ENCODE results near the gene SIDT2.
"Not testable (repeated sequence)": the region's sequence is repeated elsewhere in the genome, so short reads cannot be mapped to it uniquely, and the experiment has no call there.

Gene SIDT2

GRCh38 chr11:117172724-117173421 is 5.7 kb upstream of the SIDT2 start:
- DNase-seq: no peak

- DNase-seq: no peak
Measured at GRCh38 chr11:117175104-117175503, 3.4 kb upstream of the SIDT2 start.

- no peak for DNase-seq
Measured at GRCh38 chr11:117175781-117176180, 2.8 kb upstream of the SIDT2 start.

- no peak for DNase-seq
Measured at GRCh38 chr11:117176186-117176585, 2.4 kb upstream of the SIDT2 start.

DNA sequence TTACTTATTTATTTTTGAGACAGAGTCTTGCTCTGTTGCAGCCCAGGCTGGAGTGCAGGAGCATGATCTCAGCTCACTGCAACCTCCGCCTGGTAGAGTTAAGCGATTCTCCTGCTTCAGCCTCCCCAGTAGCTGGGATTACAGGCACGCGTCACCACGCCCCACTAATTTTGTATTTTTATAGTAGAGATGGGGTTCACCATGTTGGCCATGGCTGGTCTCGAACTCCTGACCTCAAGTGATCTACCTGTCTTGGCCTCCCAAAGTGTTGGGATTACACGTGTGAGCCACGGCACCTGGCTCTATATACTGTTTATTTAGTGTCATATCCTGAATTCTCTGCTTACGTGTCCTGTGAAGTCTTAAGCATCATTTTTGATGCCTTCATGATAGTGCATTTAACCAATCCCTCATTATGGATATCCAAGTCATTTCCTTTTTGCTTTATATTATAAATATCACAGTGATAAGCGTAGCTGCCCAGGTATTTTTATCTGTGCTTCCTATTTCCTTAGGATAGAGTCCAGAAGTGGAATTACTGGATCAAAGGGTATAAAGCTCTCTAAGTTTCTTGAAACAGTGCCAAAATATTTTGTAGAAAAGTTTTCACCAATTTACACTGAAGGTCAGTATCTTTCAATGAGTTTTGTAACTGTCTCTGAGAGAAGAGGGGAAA is 871 bp upstream of the SIDT2 start:
- DNase-seq: no peak

DNA sequence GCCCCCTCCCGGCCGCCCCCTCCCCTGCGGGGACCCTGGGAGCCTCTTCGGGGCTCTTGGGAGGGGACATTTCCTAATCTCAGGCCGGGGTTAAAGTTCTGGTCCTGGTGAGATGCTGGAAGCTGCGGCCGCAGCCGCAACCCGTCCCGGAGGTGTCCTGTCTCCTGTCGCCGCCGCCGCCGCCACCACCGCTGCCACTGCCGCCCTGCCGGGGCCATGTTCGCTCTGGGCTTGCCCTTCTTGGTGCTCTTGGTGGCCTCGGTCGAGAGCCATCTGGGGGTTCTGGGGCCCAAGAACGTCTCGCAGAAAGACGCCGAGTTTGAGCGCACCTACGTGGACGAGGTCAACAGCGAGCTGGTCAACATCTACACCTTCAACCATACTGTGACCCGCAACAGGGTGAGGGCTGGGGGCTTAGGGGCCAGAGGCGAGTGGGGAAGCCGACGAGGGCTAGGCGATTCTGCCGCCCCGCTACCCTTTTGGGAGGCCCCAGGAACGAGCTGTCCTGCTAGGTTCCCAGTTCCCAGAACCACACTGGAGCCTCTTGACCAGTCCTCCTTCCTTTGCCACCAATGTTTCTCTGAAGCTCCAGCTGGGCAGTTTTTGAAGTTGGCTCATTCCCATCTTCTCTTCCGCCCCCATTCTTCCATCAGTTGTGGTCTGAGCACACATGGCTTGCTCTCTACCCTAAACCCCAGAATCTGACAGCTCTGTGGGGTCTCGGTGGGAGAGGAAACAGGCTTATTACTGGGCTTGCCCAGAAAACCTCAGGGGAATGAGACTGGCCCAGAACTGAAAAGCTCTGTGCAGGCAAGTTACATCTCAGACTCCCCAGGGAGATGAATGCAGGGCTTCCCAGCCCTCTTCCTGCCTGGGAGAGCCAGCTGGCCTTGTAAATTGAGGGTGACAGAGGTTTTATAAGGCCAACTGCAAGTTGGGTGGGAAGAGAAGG is 781 bp downstream of the SIDT2 start:
- DNase-seq: peak; percentile 63

GRCh38 chr11:117180020-117180419 is 1.5 kb downstream of the SIDT2 start:
- DNase-seq: no peak

GRCh38 chr11:117180661-117181585 is 2.4 kb downstream of the SIDT2 start:
- peak; percentile 75 for DNase-seq

- no peak for DNase-seq
Measured at GRCh38 chr11:117181586-117182550, 3.3 kb downstream of the SIDT2 start.

- no peak for DNase-seq
Measured at GRCh38 chr11:117182551-117182935, 4.0 kb downstream of the SIDT2 start.

DNA sequence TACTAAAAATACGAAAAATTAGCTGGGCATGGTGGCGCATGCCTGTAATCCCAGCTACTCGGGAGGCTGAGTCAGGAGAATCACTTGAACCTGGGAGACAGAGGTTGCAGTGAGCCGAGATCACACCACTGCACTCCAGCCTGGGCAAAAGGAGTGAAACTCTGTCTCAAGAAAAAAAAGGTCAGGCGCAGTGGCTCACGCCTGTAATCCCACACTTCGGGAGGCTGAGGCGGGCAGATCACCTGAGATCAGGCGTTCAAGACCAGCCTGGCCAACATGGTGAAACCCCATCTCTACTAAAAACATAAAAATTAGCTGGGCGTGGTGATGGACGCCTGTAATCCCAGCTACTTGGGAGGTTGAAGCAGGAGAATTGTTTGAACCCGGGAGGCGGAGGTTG is 4.6 kb downstream of the SIDT2 start:
- not testable (repeated sequence) for DNase-seq

GRCh38 chr11:117183724-117184349 is 5.3 kb downstream of the SIDT2 start:
- DNase-seq: no peak

- no peak for DNase-seq
Measured at GRCh38 chr11:117185736-117186430, 7.3 kb downstream of the SIDT2 start.

- no peak for DNase-seq
Measured at GRCh38 chr11:117186431-117186761, 7.9 kb downstream of the SIDT2 start.

DNA sequence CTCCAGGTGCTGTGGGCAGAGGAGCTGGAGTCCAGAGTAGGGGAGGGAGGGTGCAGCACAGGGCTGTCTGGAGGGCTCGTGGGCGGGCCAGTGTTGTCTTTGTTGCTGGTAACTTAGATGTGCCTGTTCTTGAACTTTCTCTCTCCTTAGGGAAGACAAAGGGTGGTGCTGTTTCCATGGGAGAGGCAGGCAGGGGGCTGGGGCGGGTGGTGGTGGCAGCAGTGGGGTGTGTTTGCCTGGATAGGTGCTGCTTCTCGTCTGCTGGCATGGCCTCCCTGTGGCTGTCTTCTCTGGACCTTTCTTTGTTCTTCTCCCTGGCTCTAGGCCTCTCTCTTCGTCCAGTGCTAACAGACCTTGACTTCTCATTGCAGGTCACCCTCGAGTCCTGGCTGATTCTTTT is 8.5 kb downstream of the SIDT2 start:
- no peak for DNase-seq

GRCh38 chr11:117187428-117187798 is 8.9 kb downstream of the SIDT2 start:
- no peak for DNase-seq

DNA sequence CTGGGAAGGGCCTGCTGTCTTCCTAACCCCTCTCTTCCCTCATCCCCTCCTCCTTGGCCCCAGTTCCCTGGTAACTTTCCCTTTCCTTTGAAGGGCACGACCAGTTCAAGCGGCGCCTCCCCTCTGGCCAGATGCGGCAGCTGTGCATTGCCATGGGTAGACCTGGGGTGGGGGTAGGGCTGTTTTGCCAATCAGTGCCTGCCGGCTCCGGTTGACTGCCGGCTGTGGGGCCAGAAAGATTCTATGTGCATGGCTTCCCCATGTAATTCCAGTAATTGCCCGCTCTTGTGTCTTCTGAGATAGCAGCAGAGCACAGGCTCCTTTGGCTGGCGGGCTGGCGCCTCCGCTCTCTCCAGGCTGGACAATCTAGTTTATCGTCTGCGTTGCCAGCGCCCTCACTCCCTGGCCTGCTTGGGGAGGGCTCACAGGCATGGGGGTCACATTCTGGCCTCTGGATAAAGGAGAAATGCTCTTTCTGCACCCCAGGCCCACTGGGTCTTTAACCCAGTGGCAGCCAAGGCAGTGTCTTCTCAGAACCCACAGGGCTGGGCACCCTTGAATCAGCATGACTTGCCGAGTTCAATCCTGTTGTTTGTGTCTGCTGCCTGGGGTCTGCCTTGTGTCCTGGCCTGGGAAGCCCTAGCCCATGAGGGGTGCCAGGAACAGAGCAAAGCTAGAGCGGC is 9.4 kb downstream of the SIDT2 start:
- no peak for DNase-seq

DNA sequence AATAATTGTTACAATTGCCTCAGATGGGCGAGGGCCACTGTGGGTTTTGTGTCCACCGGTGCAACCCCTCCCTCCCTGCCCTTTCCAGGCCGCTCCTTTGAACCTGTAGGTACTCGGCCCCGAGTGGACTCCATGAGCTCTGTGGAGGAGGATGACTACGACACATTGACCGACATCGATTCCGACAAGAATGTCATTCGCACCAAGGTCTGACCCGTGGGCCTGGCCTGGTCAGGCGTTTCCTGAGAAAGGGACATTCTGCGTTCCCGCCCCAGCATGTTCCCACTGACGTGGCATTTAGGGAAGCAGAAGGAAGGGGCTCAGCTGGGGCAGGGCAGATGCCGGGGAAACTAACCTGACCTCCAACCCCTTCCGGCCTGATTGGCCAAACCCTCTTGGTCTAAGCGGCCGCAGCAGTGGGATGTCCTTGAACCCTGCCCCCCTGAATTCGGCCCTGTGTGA is 10.1 kb downstream of the SIDT2 start:
- no peak for DNase-seq

DNA sequence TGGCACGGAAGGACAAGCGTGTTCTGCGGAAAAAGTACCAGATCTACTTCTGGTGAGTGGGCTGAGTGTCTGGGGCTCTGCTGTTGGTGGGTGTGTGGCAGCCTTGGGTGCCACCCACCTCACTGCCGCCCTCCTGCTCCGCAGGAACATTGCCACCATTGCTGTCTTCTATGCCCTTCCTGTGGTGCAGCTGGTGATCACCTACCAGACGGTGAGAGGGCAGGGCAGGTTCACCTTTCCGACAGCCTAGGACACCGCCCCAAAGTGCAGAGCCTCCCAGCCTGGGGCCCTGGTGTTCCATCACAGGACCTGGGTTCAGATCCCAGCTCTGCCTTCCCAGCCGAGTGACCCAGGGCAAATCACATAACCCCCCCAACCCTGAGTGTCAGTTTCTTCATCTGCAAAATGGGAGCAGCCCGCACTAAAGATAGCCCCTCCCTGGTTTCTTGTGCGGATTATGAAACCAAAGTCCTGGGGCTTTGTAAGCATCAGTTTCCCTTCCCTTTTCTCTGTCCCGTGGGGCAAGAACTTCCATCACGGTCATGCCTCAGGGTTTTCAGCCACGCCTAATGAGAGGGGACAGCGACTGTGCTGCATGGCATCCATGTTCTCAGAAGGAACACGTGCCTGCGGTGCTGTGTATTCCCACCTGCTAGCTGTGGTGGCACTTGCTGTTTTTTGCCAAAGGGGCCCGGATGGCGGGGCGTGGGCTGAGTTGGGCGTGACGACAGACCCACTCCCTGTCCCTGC is 10.8 kb downstream of the SIDT2 start:
- DNase-seq: no peak

Measured in stimulated activated CD4-positive, alpha-beta T cell treated with anti-CD3 and anti-CD28 coated beads, Interleukin-15, amount 100 ng/mL, for 24 hours (primary cell).